ENCODE measurements around the gene EGFL7.

The EGFL7 gene

GRCh38 chr9:136661641-136662325 lies 933 bp upstream of the EGFL7 start:
- Histone ChIP-seq H2BK120ac (ENCODE audit: low read depth, low read length) (no peak overlapping the region), H4K5ac (ENCODE audit: low read length) (no peak overlapping the region), H3K4me2 (ENCODE audit: low read length) (no peak overlapping the region), H2BK5ac (ENCODE audit: low read length) (no peak overlapping the region), H3K4me1 (ENCODE audit: control insufficient read depth, low read depth, low read length) (no peaks in the 10 kb centered on the region), H2AK5ac (ENCODE audit: low read length) (no peak overlapping the region), H2BK15ac (replicated peaks; ENCODE audit: low read depth) (no peak overlapping the region), H3K23ac (ENCODE audit: low read length) (no peak overlapping the region), H3K27me3 (ENCODE audit: insufficient read depth, low read length, poor library complexity) (no peaks in the 10 kb centered on the region), H3K36me3 (ENCODE audit: control insufficient read depth, insufficient read depth, low read length) (no peaks in the 10 kb centered on the region), H3K9ac (ENCODE audit: low read length) (no peak overlapping the region), H3K18ac (ENCODE audit: low read length) (no peak overlapping the region), H3K4me3 (ENCODE audit: low read length) (no peak overlapping the region), H3K79me2 (ENCODE audit: control insufficient read depth, insufficient read depth, low read length) (no peaks in the 10 kb centered on the region), H3K56ac (ENCODE audit: low read length) (no peak overlapping the region), H3K79me1 (ENCODE audit: low read length) (no peaks in the 10 kb centered on the region), H4K8ac (ENCODE audit: low read depth, low read length) (no peak overlapping the region), H3K27ac (ENCODE audit: low read depth, low read length) (no peak overlapping the region), H3K4ac (ENCODE audit: low read depth, low read length) (no peak overlapping the region)
- DNase-seq, result no peak
- WGBS (ENCODE audit: extremely low coverage, insufficient coverage, low lambda C conversion rate), result no CpG with 5 or more reads among the region's 22 CpGs

- Histone ChIP-seq H2BK120ac (ENCODE audit: low read depth, low read length) (no peak overlapping the region), H3K79me1 (ENCODE audit: low read length) (no peaks in the 10 kb centered on the region), H3K4me3 (ENCODE audit: low read length) (no peak overlapping the region), H3K18ac (ENCODE audit: low read length) (no peak overlapping the region), H2BK5ac (ENCODE audit: low read length) (no peak overlapping the region), H4K5ac (ENCODE audit: low read length) (no peak overlapping the region), H3K4me1 (ENCODE audit: control insufficient read depth, low read depth, low read length) (no peaks in the 10 kb centered on the region), H2AK5ac (ENCODE audit: low read length) (no peak overlapping the region), H3K36me3 (ENCODE audit: control insufficient read depth, insufficient read depth, low read length) (no peaks in the 10 kb centered on the region), H4K8ac (ENCODE audit: low read depth, low read length) (no peak overlapping the region), H2BK15ac (replicated peaks; ENCODE audit: low read depth) (no peak overlapping the region), H3K27me3 (ENCODE audit: insufficient read depth, low read length, poor library complexity) (no peaks in the 10 kb centered on the region), H3K79me2 (ENCODE audit: control insufficient read depth, insufficient read depth, low read length) (no peaks in the 10 kb centered on the region), H3K23ac (ENCODE audit: low read length) (no peak overlapping the region), H3K56ac (ENCODE audit: low read length) (no peak overlapping the region), H3K27ac (ENCODE audit: low read depth, low read length) (no peak overlapping the region), H3K9ac (ENCODE audit: low read length) (no peak overlapping the region), H3K4ac (ENCODE audit: low read depth, low read length) (no peak overlapping the region), H3K4me2 (ENCODE audit: low read length) (no peak overlapping the region)
- DNase-seq, result no peak
- no CpG with 5 or more reads among the region's 10 CpGs for WGBS (ENCODE audit: extremely low coverage, insufficient coverage, low lambda C conversion rate)
Observed at GRCh38 chr9:136662326-136662655, 425 bp upstream of the EGFL7 start.

- Histone ChIP-seq H3K4me2 (ENCODE audit: low read length) (no peak overlapping the region), H3K9ac (ENCODE audit: low read length) (no peak overlapping the region), H2BK15ac (replicated peaks; ENCODE audit: low read depth) (no peak overlapping the region), H3K4ac (ENCODE audit: low read depth, low read length) (no peak overlapping the region), H3K27ac (ENCODE audit: low read depth, low read length) (no peak overlapping the region), H3K23ac (ENCODE audit: low read length) (no peak overlapping the region), H3K4me3 (ENCODE audit: low read length) (no peak overlapping the region), H3K4me1 (ENCODE audit: control insufficient read depth, low read depth, low read length) (no peaks in the 10 kb centered on the region), H3K27me3 (ENCODE audit: insufficient read depth, low read length, poor library complexity) (no peaks in the 10 kb centered on the region), H3K56ac (ENCODE audit: low read length) (no peak overlapping the region), H2BK5ac (ENCODE audit: low read length) (no peak overlapping the region), H2BK120ac (ENCODE audit: low read depth, low read length) (no peak overlapping the region), H3K18ac (ENCODE audit: low read length) (no peak overlapping the region), H2AK5ac (ENCODE audit: low read length) (no peak overlapping the region), H4K8ac (ENCODE audit: low read depth, low read length) (no peak overlapping the region), H4K5ac (ENCODE audit: low read length) (no peak overlapping the region), H3K36me3 (ENCODE audit: control insufficient read depth, insufficient read depth, low read length) (no peaks in the 10 kb centered on the region), H3K79me2 (ENCODE audit: control insufficient read depth, insufficient read depth, low read length) (no peaks in the 10 kb centered on the region), H3K79me1 (ENCODE audit: low read length) (no peaks in the 10 kb centered on the region)
- no CpG with 5 or more reads among the region's 27 CpGs for WGBS (ENCODE audit: extremely low coverage, insufficient coverage, low lambda C conversion rate)
- no peak for DNase-seq
Observed at GRCh38 chr9:136664000-136664915, 1.5 kb downstream of the EGFL7 start.

GRCh38 chr9:136665111-136665703 lies 2.5 kb downstream of the EGFL7 start:
- no CpG with 5 or more reads among the region's 49 CpGs for WGBS (ENCODE audit: extremely low coverage, insufficient coverage, low lambda C conversion rate)
- no peak overlapping the region for H3K4ac ChIP-seq (ENCODE audit: low read depth, low read length)
- no peaks in the 10 kb centered on the region for H3K27me3 ChIP-seq (ENCODE audit: insufficient read depth, low read length, poor library complexity)

GRCh38 chr9:136665704-136666371 lies 3.1 kb downstream of the EGFL7 start:
- Histone ChIP-seq H3K4me2 (ENCODE audit: low read length) (peak overlapping the region; percentile 40), H3K79me1 (ENCODE audit: low read length) (no peaks in the 10 kb centered on the region), H3K18ac (ENCODE audit: low read length) (no peak overlapping the region), H3K36me3 (ENCODE audit: control insufficient read depth, insufficient read depth, low read length) (no peaks in the 10 kb centered on the region), H3K9ac (ENCODE audit: low read length) (peak overlapping the region; percentile 53), H3K4me3 (ENCODE audit: low read length) (no peak overlapping the region), H4K8ac (ENCODE audit: low read depth, low read length) (no peak overlapping the region), H3K4me1 (ENCODE audit: control insufficient read depth, low read depth, low read length) (no peaks in the 10 kb centered on the region), H3K23ac (ENCODE audit: low read length) (no peak overlapping the region), H3K56ac (ENCODE audit: low read length) (peak overlapping the region; percentile 79), H3K4ac (ENCODE audit: low read depth, low read length) (no peak overlapping the region), H3K27me3 (ENCODE audit: insufficient read depth, low read length, poor library complexity) (no peaks in the 10 kb centered on the region), H2BK5ac (ENCODE audit: low read length) (no peak overlapping the region), H4K5ac (ENCODE audit: low read length) (no peak overlapping the region), H2BK15ac (replicated peaks; ENCODE audit: low read depth) (no peak overlapping the region), H3K79me2 (ENCODE audit: control insufficient read depth, insufficient read depth, low read length) (no peaks in the 10 kb centered on the region), H2BK120ac (ENCODE audit: low read depth, low read length) (no peak overlapping the region), H3K27ac (ENCODE audit: low read depth, low read length) (no peak overlapping the region), H2AK5ac (ENCODE audit: low read length) (no peak overlapping the region)
- no peak for DNase-seq
- no CpG with 5 or more reads among the region's 109 CpGs for WGBS (ENCODE audit: extremely low coverage, insufficient coverage, low lambda C conversion rate)

More at GRCh38 chr9:136665111-136665703, 2.5 kb downstream of the EGFL7 start:
- no peak overlapping the region for H2BK5ac ChIP-seq (ENCODE audit: low read length)
- H2BK120ac ChIP-seq (ENCODE audit: low read depth, low read length), result no peak overlapping the region
- peak overlapping the region; percentile 28 for H3K9ac ChIP-seq (ENCODE audit: low read length)
- H3K23ac ChIP-seq (ENCODE audit: low read length), result no peak overlapping the region
- peak; percentile 46 for DNase-seq
- no peaks in the 10 kb centered on the region for H3K36me3 ChIP-seq (ENCODE audit: control insufficient read depth, insufficient read depth, low read length)
- no peak overlapping the region for H4K8ac ChIP-seq (ENCODE audit: low read depth, low read length)
- no peak overlapping the region for H2AK5ac ChIP-seq (ENCODE audit: low read length)
- H3K79me1 ChIP-seq (ENCODE audit: low read length), result no peaks in the 10 kb centered on the region
- no peak overlapping the region for H3K4me3 ChIP-seq (ENCODE audit: low read length)
- no peaks in the 10 kb centered on the region for H3K79me2 ChIP-seq (ENCODE audit: control insufficient read depth, insufficient read depth, low read length)
- H3K56ac ChIP-seq (ENCODE audit: low read length), result peak overlapping the region; percentile 67
- H3K18ac ChIP-seq (ENCODE audit: low read length), result no peak overlapping the region
- no peak overlapping the region for H3K4me2 ChIP-seq (ENCODE audit: low read length)
- H3K4me1 ChIP-seq (ENCODE audit: control insufficient read depth, low read depth, low read length), result no peaks in the 10 kb centered on the region
- no peak overlapping the region for H3K27ac ChIP-seq (ENCODE audit: low read depth, low read length)
- H2BK15ac ChIP-seq (replicated peaks; ENCODE audit: low read depth), result no peak overlapping the region
- H4K5ac ChIP-seq (ENCODE audit: low read length), result no peak overlapping the region

Data from mesendoderm (in vitro differentiated cells).